NCI-H345 treated with DMSO at 0.1 percent for 48 hours (cell line): ENCODE measurements around the gene HABP2.

Experiments used
- DNase-seq: peaks from one replicate; lab custom pipeline; 2025; ENCODE audit not compliant: unreplicated experiment; lab: John Stamatoyannopoulos, UW

HABP2 gene

DNA sequence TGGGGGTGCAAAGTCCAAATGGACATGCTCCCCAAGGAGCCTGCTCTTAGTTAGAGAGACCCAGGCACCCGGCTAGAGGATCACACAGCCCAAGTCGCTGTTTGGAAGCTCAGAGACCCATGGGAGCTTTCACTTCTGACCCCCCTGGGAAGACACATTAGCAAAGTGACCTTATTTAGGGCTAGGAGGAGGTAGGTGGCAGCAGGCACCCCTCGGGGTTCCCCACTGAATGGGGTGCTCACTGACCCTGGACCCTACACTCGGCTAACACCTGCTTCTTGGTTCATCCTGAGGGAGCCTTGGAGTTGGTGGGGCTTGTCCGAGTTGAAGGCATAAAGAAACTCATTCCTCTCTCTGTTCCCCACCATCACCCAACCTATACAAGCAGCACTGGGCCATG is 27.1 kb upstream of the HABP2 start:
- no peak for DNase-seq

DNA sequence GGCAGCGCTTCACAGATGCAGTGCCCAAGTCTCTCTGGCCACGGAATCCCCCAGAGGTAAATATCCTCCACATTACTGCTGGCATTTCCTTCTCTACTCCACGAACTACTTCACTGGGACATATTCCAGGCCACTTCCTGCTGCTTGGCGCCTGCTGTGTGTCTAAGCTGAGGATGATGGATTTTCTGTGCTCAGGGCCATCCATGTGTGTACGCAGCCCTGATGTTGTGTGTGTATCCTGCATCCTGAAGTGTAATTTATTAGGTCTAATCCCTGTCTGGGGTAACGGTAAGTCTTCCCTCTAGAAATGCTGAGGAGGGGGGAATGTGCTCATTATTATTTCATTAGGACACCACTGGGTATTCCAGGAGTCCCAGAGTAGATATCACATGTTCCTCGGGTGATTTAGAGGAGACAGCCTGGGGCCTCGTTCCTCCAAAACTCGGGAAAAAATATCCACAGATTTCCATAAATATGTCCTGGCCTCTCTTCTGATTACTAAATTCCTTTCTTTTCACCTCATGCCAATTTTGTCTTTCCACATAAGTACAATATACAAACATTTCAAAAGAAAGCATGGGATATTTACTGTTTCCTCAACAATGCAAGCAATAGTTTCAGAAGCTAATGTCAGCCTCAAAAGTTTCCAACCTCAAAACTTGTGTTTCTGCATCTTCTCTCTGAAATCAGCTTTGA is 25.5 kb upstream of the HABP2 start:
- no peak for DNase-seq

DNA sequence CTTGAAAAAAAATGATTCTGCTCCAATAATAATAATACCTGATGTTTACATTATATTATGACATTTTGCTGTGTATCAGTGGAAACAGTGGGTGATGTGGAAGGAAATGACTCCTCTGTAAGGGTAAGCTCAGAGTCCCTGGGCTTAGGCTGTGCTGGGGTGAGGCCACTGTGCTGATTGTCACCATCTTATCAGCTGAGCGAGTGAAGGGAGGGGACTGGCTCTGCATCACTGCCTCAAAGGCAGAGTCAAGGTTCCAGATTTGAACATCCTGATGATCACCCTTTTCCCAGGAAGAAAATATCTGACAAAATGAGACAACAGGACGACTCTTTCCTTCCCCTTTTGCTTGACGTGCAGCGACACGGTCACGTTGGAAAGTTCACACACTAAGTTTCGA is 24.0 kb upstream of the HABP2 start:
- DNase-seq = no peak

DNA sequence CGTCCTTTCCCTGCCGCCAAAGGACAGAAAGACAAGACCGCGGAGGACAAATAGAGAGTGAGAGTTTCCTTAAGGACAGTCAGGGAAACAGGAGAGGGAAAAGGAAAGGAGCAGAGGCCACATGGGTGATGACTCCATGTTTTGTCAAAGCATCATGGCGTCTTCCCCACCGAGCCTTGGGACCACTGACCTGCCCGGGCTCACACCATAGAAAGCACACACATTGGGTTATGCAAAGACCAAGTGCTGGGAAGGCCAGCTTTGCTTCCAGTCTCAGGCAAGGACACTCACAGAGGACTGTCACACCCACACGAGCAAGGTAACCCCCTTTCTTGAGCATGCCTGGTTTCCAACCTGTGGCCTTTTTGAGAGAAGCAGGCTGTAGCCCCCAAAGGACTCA is 23.3 kb upstream of the HABP2 start:
- DNase-seq = no peak

GRCh38 chr10:113530476-113530875 is 22.4 kb upstream of the HABP2 start:
- no peak for DNase-seq

- DNase-seq = no peak
These were observed 20.1 kb upstream of the HABP2 start for GRCh38 chr10:113532724-113533123.

DNA sequence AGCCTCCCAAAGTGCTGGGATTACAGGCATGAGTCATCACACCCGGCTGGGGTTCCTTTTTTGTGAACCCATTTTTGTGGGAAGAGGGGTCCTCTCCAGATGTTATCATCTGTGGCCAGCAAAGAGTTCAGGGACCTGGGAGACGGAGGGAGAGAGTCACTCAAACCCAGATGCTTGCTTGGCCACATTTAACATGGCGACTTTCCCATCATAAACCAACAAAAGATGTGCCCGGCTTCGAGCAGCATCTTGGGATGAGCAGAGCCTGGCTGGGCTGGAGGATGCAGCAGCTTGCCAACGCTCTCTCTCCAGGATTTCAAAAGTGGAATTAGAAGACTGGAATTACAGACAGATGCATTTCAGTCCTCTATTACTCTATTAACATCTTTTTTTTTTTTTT is 19.1 kb upstream of the HABP2 start:
- no peak for DNase-seq

- no peak for DNase-seq
These were observed 18.4 kb upstream of the HABP2 start for GRCh38 chr10:113534423-113534822.

DNA sequence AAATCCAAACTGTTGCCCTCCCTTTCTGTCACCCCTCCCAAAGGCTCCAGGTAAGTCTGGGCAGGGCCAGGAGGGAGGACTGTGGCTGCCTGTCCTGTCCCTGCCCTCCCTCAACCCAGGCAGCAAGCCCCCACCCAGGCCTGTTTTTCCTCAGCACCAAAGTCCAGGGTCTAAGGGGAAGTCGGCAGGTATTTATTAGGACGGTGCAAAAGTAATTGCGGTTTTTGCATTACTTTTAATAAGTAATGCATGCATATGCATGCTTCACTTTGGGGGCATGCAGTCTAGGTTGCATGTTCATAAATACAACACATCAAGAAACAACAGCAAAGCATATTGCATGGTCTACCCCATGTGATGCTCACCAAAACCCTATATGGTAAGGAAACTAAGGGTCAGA is 15.2 kb upstream of the HABP2 start:
- no peak for DNase-seq

GRCh38 chr10:113538151-113538550 is 14.7 kb upstream of the HABP2 start:
- DNase-seq = no peak

GRCh38 chr10:113539789-113540188 is 13.1 kb upstream of the HABP2 start:
- no peak for DNase-seq

DNA sequence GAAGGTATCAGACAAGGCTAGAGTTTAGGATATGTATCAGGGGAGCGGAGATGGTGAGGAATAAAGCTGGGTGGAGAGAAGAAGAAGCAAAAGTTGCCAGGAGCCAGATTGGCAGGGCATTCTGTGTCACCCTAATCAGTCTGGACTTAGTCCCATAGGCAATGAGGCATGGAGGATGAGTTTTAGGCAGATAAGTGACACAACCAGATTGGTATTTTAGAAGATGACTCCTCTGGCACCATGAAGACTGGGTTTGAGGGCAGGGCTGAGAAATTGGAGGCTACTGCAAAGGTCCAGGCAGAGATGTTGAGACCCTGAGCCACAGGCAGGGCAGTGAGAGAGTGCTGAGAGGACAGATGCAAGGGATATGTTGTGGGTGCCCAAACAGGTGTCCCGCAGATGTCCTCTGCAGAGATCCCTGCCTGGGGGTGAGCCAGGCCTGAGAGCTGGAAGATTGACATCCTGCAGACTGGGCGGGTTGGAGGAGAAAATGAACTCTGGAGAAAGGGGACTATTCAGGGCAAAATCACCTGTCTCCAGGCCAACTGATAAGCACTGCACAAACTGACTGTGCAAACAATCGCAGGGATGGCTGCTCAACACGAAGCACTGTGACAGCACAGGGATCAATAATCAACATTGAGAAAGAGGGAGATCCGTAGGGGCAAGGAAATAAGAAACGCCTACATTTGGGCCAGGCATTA is 11.9 kb upstream of the HABP2 start:
- DNase-seq = no peak

GRCh38 chr10:113541549-113541927 is 11.3 kb upstream of the HABP2 start:
- DNase-seq = no peak

DNA sequence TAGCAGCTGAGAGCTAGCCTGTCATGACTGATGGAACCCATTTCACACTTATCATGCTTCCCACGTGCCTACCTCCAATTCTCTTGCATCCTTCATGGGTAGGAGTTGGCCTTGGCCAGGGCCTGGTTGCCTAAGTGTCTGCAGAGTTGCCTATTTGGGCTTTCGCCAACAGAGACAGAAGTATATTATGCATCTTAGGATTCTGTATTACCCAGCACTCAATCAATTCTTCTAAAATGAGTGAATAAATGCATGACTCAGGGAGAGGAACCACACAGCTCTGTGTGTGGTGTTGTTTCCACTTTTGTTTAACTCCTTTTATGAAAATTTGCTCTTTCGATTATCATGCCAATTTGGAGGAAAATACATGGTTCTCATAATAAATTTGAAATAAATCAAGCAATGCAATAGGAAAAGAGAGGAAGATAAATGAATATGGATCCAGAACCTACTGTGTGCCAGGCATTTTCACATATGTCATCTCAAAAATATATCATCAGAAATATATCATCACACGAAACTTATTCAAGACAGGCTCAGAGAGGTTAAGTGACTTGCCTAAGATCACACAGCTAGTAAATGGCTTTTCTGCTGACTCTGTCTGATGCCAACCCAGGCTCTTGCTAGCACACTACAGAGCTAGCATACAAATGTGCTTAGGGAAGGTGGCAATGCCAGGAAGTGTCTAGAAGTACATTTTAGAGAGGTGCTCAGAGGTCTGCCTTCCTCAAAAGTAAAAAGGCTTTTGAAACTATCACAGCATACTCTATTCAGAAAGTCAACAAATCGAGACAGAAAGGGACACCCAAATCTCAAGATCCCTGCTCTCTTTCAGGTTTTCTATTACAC is 9.5 kb upstream of the HABP2 start:
- DNase-seq = no peak

- no peak for DNase-seq
These were observed 8.5 kb upstream of the HABP2 start for GRCh38 chr10:113544392-113544791.

DNA sequence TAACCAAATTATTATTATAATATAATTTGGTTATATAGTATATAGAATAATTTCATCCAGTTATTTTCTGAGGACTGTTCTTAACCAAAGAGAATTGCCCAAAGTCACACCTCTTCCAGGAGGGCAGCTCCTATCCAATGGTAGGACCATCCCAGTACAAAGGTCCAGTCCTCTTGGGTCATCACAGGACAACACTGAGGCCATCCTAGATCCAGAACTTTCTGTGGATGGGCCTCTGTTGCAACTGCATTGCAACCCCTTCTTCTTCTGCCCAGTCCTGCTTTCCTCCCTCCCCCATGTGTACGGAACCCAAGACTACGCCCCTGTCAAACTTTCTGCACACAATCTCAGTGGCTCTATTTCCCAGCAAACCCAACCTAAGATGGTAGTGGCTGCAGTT is 5.4 kb upstream of the HABP2 start:
- no peak for DNase-seq

DNA sequence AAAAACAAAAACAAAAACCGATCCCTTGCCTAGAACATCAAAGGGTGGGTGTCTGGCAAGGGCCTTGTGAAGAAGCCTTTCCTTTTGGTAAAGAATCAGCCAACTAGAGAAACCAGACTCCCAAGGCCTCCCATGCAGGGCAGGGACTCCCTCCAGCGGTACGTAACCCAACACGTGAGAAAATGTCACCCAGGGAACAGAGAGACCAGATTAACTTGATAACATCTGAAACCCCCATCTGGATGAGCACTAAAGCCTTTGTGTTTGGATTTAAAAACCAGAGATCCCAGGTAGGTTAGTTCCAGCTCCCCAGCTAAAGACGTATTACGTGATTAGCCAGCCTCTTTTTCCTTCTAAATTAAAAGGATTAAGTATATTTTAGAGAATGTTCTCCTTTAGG is 3.0 kb upstream of the HABP2 start:
- DNase-seq = no peak

DNA sequence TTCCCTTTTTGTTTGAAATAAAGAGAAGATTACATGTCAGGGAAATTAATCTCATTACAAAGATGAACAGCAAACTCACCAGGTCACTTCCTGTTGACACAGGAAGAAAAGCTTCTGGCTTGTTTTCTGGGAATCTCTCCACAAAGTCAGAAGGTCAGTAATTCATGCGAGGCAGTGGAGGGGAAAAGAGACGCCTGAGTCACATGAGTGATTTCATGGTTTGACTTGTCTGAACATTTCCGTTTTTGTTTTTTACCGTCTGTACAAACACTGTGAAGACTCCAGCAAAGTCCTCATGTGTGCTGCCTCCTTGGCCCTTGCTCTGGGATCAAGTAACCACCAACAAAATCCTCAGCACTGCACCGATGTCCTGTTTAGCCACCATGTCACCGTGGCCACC is 2.5 kb upstream of the HABP2 start:
- DNase-seq = no peak

GRCh38 chr10:113552014-113552413 is 839 bp upstream of the HABP2 start:
- DNase-seq = no peak

GRCh38 chr10:113553149-113553548 is 296 bp downstream of the HABP2 start:
- DNase-seq = no peak

DNA sequence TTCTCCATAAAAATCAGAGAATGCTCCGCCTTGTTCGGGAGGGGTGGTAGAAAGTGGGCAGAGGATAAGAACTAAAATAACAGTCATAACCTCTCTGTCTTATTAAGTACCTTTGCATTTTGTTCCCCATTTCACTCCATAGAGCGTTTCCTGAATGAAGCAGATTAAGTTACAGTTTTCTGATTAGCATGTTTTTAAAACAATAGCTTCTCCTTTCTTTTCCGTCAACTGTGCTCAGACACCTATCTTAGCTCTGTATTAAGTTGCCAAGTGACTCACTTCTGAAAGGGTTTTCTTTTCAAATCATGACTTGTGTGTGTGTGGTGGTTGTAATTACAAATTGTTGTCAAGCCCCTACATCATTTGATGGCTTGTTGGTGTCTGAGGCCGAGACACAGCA is 1.4 kb downstream of the HABP2 start:
- no peak for DNase-seq

- no peak for DNase-seq
These were observed 2.4 kb downstream of the HABP2 start for GRCh38 chr10:113555245-113555644.
